NCI-H1105 (cell line): ENCODE measurements around the gene COQ4.
"Not testable (repeated sequence)": the region's sequence is repeated elsewhere in the genome, so short reads cannot be mapped to it uniquely, and the experiment has no call there.

Experiments
- DNase-seq: peaks from one replicate; lab custom pipeline; 2025; lab: John Stamatoyannopoulos, UW

Gene COQ4

GRCh38 chr9:128298535-128299482 is 23.8 kb upstream of the COQ4 start:
- no peak for DNase-seq

- DNase-seq = no peak
Observed at GRCh38 chr9:128304136-128304970, 18.3 kb upstream of the COQ4 start.

DNA sequence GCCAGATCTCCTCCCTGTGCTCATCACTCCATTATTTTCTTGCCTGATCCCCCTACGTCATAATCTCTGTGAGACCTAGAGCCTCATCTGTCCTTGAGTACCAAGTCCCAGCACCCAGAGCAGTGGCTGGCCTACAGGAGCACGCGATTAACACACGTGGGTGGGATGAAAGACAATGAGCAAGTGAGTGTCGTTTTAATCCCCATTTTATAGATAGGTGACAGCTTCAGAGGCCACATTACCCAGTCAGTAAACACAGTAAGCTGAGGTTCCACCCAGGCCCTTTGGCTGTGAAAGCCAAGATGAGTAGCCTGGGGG is 17.7 kb upstream of the COQ4 start:
- DNase-seq = no peak

DNA sequence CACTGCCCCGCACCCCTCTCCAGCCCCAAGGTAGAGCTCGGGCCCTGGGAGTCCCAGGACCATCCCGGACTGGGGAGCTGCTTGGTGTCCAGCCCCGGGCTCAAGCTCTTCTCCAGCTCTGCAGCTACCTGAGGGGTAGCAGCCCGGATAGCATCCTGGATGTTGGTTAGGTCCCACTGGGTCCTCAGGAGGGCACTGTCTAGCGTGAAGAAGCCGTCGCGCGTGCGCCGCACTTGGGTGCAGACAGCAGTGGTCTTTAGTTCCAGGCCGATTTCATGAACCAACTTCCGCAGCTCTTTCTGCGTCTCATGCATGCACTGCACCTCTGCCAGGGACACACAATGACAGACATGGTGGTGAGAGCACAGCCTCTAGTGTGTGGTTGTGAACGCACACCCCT is 13.1 kb upstream of the COQ4 start:
- no peak for DNase-seq

- DNase-seq = no peak
Observed at GRCh38 chr9:128310461-128310860, 12.2 kb upstream of the COQ4 start.

GRCh38 chr9:128314697-128315096 is 7.9 kb upstream of the COQ4 start:
- DNase-seq = no peak

GRCh38 chr9:128316421-128316820 is 6.2 kb upstream of the COQ4 start:
- DNase-seq = no peak

DNA sequence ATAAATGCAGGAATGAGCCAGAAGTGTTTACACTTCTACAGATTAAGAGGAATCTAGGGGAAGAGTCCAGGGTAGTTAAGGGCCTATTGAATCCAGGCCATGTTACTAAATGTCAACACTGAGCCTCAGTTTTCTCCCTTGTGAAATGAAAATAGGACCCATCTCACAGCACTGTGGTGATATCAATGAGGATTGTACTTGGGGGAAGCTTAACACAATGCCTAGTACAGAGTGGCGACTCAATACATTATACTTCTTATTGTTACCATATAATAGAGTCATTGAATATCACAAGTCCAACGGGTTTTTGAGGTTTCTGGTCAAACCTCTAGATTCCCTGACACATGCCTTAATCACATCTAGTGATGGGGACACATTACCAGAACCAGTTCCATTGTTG is 5.0 kb upstream of the COQ4 start:
- no peak for DNase-seq

- DNase-seq = no peak
Observed at GRCh38 chr9:128321343-128321742, 1.3 kb upstream of the COQ4 start.

DNA sequence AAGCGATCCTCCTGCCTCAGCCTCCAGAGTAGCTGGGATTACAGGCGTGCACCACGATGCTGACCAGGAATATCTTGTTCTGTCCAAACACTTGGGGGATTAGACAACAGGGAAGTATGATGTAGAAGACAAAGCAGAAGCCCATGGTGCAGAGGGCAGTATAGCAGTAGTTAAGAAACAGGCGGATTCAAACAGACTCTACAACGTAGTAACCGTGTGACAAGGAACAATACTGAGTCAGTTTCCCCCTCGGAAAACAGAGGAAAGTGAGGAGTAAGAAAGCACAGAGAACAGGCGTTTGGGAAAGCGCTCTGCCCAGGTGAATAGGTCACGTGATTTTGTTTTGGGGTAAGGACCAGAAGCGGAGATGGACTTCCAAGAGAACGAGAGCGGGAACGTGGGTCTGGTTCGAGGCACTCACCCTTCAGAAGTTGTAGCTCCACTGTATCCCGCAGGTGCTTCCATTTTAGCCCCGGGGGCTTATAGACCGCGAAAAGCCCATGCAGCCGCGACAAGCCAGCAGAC is 698 bp upstream of the COQ4 start:
- no peak for DNase-seq

- DNase-seq = no peak
Observed at GRCh38 chr9:128323212-128323730, 632 bp downstream of the COQ4 start.

- no peak for DNase-seq
Observed at GRCh38 chr9:128323791-128324190, 1.2 kb downstream of the COQ4 start.

DNA sequence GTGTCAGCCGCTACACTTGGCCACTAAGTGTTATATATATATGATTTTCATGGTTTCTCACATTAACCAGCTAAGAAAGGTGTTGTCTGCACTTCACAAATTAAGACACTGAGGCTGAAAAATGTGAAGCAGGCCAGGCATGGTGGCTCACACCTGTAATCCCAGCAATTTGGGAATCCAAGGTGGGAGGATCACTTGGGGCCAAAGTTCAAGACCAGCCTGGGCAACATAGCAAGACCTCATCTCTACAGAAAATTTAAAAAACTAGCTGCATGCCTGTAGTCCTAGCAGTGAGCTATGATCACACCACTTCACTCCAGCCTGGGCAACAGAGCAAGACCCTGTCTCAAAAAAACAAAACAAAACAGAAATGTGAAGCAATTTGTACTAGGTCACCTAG is 1.8 kb downstream of the COQ4 start:
- DNase-seq = no peak

GRCh38 chr9:128325629-128326028 is 3.0 kb downstream of the COQ4 start:
- no peak for DNase-seq

DNA sequence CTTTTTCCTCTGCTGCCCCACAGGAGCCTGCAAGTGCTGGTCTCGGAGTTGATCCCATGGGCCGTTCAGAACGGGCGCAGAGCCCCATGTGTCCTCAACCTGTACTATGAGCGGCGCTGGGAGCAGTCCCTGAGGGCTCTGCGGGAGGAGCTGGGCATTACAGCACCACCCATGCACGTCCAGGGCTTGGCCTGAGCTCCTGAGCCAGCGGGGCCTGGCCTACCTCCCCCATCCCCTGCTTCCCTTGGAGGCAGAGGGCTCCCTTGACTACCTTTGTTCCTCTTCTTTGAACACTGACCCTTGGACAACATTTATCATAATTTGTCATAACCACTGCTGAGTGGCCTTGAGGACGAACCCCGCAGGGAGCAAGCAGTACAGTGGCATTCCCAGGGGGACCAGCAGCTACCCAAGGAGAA is 10.8 kb downstream of the COQ4 start:
- no peak for DNase-seq

DNA sequence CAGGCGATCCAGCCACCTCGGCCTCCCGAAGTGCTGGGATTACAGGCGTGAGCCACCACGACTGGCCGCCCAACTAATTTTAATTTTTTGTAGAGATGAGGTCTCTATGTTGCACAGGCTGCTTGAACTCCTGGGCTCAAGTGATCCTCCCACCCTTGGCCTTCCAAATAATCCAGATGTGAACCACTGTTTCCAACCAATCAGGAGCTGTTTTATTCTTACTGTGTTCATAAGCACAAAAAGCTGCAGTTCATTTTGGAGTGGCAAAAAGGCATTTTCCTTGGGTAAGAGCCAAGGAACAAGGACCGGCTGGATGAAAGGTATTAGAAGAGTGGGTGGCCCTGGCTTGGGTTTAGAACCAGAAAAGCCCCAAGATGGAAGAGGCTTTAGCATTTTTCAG is 12.5 kb downstream of the COQ4 start:
- DNase-seq = no peak

- DNase-seq = no peak
Observed at GRCh38 chr9:128335914-128336313, 13.3 kb downstream of the COQ4 start.

GRCh38 chr9:128337936-128338335 is 15.3 kb downstream of the COQ4 start:
- no peak for DNase-seq

DNA sequence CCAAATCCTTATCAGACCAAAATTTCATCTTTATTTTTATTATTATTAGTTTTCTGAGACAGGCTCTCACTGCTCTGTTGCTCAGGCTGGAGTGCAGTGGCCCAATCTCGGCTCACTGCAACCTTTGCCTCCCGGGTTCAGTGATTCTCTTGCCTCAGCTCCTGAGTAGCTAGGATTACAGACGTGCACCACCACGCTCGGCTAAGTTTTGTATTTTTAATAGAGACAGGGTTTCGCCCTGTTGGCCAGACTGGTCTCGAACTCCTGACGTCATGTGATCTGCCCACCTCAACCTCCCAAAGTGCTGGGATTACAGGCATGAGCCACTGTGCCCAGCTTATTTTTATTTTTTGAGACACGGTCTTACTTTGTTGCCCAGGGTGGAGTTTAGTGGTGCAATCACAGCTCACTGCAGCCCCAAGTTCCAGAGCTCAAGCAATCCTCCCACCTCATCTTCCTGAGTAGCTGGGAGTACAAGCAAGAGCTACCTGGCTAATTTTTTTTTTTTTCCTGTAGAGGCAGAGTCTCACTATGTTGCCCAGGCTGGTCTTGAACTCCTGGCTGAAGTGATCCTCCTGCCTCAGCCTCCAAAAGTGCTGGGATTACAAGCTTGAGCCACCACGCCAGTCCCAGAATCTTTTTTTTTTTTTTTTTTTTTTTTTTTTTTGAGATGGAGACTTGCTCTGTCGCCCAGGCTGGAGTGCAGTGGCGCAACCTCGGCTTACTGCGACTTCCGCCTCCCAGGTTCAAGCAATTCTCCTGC is 16.4 kb downstream of the COQ4 start:
- not testable (repeated sequence) for DNase-seq

DNA sequence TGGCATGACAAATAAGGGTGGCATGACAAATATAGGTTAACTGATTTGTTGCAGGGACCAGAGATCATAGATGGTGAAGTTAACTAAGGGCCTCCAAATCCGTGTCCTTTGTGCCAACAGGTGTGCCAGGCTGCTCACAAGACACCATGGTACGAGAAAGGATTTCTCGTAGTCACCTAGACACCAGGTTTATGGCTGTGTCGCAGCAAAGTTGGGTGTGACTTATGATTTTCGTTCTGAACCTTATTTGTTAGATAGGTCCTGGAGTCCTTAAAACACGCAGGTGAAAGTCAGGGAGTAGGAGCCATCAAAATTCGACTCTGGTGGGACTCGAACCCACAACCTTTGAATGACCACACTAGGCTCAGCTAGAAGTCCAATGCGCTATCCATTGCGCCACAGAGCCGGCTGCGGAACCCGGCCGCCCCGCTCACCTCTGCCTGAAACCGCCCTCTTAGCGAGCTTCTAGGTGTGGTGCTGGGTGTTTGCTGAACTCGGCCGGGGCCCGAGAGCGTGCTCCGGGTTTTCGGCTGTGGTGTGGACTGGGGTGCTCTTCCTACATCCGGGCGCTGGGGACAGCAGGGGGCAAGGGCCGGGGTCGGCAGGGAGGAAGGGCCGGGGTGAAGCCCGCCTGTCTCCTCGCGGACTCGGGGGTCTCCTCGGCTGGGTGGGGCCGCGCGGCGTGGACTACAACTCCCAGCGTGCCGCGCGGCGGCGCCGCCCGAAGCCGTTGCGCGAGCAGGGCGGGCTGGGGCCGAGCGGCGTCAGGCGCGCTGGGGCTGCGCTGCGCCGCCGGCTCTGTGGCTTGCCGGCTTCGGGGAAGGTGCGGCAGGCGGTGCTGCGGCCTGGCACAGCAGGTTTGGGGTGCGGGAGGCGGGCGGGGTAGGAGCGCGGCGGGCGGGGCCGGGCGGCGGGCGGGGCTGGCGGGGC is 17.4 kb downstream of the COQ4 start, which contains the start of gene SLC27A4:
Gene SLC27A4 (plus strand): TSS at position 767 of the 930 bp plus-strand sequence. CDS start 2,606 bp downstream, outside the sequence.
- peak; percentile 54 for DNase-seq
